GM18951 (cell line): Measurements from ENCODE around the gene YJEFN3.

Source experiments
- POLR2A ChIP-seq: IDR thresholded peaks from 4 replicates; pipeline ENCODE4 v1.6.1; 2011; ENCODE audit warnings: mild to moderate bottlenecking; ENCODE audit not compliant: insufficient read length, insufficient read depth; ENCODE audit errors: extremely low read depth
- in situ Hi-C: fragments of 300-500 bp; cut with MboI; formaldehyde crosslinking; loops from one replicate; pipeline ENCODE4 v1.12.0; 2022; ENCODE audit warnings: low sequenced_read_pairs, mixed read lengths, inconsistent platforms; ENCODE audit not compliant: unreplicated experiment

YJEFN3 gene

GRCh38 chr19:19490214-19490968 is 38.3 kb upstream of the YJEFN3 start:
- in situ Hi-C loops, result loop anchor here (5.0 to 25.0 kb wide), 2 partner anchors 123 to 303 kb away; partner anchors contain the start of genes BORCS8 and RFXANK
- TF ChIP-seq POLR2A, result no peak

DNA sequence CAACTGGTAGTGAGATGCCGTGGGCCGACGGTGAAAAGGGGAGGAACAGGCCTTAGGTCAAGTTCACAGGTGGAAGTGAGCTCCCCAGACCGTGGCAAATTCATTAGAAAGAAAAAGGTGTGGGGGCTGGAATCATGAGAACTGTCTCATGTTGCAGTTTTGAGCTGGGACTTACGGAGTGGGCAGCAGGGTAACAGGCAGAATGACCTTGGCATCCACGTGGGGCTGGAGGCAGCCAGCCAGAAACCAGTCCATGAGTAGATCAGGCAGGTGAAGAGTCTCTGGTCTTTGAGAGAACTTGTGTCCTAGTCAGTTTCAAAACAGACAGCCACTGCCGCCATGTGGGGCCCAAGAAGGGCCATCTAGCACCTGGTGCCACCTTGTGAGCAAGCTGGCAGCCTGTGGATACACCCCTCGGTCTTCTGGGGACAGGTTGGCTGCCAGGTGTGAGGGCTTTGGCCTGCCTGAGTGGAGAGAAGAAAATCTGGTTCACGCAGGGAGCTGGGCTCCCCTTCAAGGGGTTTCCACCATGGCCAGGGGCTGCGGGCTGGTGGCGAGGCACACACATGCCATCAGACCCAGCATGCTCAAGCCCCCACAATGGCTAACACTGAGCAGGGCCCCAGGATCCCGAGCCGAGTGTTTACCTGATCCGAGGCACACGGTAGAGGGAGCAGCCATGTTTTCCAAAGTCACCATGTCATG is 37.2 kb upstream of the YJEFN3 start:
- in situ Hi-C loops, result loop anchor here (5.0 to 25.0 kb wide), 2 partner anchors 124 to 304 kb away; partner anchors contain the start of genes BORCS8 and RFXANK
- TF ChIP-seq POLR2A, result no peak

GRCh38 chr19:19492026-19492610 is 36.6 kb upstream of the YJEFN3 start:
- in situ Hi-C loops, result loop anchor here (5.0 to 25.0 kb wide), 2 partner anchors 125 to 305 kb away; partner anchors contain the start of genes BORCS8 and RFXANK

DNA sequence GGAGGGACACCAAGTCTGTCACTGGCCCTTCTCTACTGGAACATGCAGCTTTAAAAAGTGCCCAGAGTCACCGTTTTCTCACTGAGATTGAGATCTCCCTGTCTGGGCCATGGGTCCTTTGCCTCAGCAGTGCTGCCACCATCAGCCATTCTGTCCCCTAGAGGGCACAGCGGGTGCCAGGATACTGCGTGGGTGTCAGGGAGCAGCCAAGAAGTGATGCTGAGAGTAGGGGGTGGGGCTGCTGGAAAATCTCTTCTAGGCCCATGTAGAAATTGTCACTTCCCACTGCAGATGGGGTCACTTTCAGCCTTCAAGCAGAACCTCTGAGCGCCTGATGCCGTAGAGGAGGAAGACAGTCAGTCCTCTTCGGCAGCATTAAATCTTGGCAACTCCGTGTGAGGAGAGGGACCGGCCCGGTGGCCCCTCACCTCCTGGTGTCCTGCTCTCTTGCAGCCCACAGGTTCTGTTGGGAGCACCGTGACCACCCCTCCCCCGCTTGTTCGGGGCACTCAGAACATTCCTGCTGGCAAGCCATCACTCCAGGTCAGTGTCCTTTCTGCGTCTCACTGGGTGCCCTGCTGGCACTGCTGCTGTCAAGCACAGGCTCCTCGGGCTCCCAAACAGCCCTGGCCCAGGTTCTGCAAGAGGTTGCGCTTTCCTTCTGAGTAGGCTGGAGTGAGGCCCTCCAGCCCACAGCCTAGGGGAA is 34.7 kb upstream of the YJEFN3 start:
- no peak for TF ChIP-seq POLR2A
- in situ Hi-C loops, result loop anchor here (5.0 to 25.0 kb wide), 2 partner anchors 127 to 307 kb away; partner anchors contain the start of genes BORCS8 and RFXANK

More at GRCh38 chr19:19492026-19492610, 36.6 kb upstream of the YJEFN3 start:
- no peak for TF ChIP-seq POLR2A

GRCh38 chr19:19495614-19496603 is 32.8 kb upstream of the YJEFN3 start:
- no peak for TF ChIP-seq POLR2A
- in situ Hi-C loops, result loop anchor here (25.0 kb wide), 1 partner anchor 309 kb away; the partner anchor contains the start of genes BORCS8 and RFXANK

DNA sequence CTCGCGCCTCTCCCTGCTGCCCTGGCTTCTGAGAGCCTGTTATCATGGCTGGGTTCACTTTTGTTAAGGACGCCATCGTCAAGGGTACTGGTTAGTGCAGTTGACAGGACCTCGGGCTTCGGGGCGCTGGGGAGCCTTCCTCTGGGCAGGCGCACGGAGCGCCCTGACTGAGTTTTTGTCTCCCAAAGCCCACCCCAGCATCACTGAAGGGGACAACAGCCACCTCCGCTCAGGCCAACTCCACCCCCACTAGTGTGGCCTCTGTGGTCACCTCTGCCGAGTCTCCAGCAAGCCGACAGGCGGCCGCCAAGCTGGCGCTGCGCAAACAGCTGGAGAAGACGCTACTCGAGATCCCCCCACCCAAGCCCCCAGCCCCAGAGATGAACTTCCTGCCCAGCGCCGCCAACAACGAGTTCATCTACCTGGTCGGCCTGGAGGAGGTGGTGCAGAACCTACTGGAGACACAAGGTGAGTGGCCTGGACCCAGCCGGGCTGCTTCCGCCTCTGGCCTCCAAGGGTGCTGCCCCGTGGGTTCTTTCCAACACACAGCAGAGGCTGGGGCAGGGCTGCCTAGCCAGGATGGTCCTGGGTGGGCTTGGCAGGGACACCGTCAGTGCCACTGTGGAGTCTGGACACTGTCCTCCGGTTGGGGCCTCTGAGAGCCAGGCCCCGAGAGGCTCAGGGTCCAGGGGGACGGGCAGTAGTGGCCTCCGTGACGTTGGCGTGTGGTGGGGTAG is 30.3 kb upstream of the YJEFN3 start:
- no peak for TF ChIP-seq POLR2A
- in situ Hi-C loops, result loop anchor here (25.0 kb wide), 1 partner anchor 311 kb away; the partner anchor contains the start of genes BORCS8 and RFXANK

DNA sequence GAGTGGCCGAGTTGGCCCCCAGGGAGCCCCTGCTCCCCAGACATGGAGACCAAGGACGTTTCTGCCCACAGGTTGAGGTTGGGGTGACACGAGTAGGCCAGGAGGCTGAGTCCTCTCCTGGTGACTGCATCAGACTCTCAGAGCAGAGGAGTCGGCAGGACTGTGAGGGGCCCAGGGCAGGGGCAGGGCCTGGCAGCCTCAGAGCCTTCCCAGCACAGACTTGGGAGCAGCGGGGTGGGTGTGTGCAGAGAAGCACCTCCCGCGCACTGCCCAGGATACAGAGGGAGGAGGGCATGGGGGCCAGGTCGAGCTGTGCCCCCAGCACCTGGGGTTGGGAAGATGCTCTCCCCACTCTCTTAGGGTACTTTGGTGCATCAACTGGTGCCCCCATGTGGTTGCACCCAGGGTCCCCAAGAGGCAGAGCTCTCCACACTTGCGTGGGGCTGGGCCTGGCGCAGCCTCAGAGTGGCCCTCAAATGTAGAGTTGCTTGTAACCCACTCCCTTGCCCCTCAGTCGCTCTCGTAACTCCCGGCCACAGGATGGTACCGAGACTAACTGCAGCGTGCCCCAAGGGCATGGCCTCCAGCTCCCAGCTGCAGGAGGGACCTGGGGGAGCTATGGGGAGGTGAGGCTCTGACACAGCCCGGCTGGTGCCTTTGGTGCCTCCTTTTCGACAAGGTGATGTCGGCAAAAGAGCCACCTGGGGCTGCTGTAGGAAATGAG is 29.3 kb upstream of the YJEFN3 start:
- TF ChIP-seq POLR2A, result no peak
- in situ Hi-C loops, result loop anchor here (25.0 kb wide), 1 partner anchor 312 kb away; the partner anchor contains the start of genes BORCS8 and RFXANK

- in situ Hi-C loops, result no loop called here
- TF ChIP-seq POLR2A, result no peak
Measured at GRCh38 chr19:19500975-19501644, 27.6 kb upstream of the YJEFN3 start.

DNA sequence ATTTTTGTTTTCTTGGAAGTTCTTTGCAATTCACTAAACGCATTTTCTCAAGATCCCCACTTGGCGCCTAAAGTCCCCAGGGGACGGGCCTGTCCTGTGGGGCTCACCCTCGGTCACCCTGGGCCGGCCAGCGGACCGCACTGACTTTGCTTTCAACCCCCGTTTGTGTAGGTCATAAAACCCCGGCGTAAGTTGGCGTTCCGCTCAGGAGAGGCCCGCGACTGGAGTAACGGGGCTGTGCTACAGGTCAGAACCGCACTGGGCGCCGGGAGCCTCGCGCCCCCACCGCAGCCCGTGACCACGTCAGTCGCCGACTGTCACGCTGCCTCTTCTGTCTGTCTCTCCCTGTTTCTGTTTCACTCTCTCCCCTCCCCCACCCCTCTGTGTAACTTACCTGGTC is 26.9 kb upstream of the YJEFN3 start:
- in situ Hi-C loops, result no loop called here
- TF ChIP-seq POLR2A, result no peak

GRCh38 chr19:19502281-19502680 is 26.4 kb upstream of the YJEFN3 start:
- TF ChIP-seq POLR2A, result no peak
- in situ Hi-C loops, result no loop called here
